Loucy (cell line): Measurements from ENCODE around the gene HEXIM1.

Experiments used
- CTCF ChIP-seq: fragments of 200-600 bp; sonication (generic); conservative IDR thresholded peaks from 2 replicates; pipeline ENCODE4 v1.5.1; 2014; ENCODE audit warnings: mild to moderate bottlenecking, antibody characterized with exemption, low read length
- EZH2phosphoT487 ChIP-seq: fragments of 200-600 bp; IDR thresholded peaks from 2 replicates; pipeline ENCODE4 v1.6.1; 2018; ENCODE audit warnings: antibody characterized with exemption, mild to moderate bottlenecking, moderate library complexity, borderline replicate concordance

DNA sequence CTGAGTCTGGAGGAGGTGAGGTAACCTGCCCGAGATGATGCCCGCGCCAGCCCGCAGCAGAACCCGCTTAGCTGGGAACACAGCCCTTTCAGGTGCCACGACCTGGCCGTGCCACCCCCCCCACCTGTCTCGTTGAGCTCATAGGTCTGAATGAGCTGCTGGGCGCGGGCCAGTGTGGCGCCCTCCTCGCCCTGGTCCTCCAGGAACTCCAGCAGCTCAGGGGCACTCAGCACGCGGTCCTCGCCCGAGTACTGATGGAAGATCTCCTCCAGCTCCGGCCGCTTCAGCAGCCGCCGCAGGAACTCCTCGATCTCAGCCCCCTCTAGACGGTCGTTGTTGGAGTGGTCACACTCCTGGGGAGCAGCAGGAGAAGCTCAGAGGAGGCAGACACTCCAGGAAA is 29.6 kb upstream of the HEXIM1 start:
- no peak for TF ChIP-seq CTCF
- no peak for TF ChIP-seq EZH2phosphoT487
